Adrenal gland (tissue), 5 donors: ENCODE data around the gene KIF21B.

Experiments used
- POLR2A ChIP-seq, 2 donors: fragments of 450-650 bp; IDR thresholded peaks; one replicate each; pipeline ENCODE4 v1.6.1; 2017; ENCODE audit warnings: antibody characterized with exemption in 2 of 2, mild to moderate bottlenecking in 2 of 2, moderate library complexity in 1 of 2
- TF ChIP-seq, protein P1 (sequence below), 6 experiments: fragments of 450-650 bp in 4 of 6; fragments of 200-600 bp in 2 of 6; sonication (generic) in 1 of 6; IDR thresholded peaks; 1 replicate in 5 of 6; 2 replicates in 1 of 6; pipeline versions ENCODE4 v1.5.1 to v1.8.0; 2016 to 2021; ENCODE audit warnings: antibody characterized with exemption in 6 of 6, mild to moderate bottlenecking in 2 of 6, moderate library complexity in 1 of 6
- donor health status: DM: no; HTN: no; CAD: no.

DNA sequence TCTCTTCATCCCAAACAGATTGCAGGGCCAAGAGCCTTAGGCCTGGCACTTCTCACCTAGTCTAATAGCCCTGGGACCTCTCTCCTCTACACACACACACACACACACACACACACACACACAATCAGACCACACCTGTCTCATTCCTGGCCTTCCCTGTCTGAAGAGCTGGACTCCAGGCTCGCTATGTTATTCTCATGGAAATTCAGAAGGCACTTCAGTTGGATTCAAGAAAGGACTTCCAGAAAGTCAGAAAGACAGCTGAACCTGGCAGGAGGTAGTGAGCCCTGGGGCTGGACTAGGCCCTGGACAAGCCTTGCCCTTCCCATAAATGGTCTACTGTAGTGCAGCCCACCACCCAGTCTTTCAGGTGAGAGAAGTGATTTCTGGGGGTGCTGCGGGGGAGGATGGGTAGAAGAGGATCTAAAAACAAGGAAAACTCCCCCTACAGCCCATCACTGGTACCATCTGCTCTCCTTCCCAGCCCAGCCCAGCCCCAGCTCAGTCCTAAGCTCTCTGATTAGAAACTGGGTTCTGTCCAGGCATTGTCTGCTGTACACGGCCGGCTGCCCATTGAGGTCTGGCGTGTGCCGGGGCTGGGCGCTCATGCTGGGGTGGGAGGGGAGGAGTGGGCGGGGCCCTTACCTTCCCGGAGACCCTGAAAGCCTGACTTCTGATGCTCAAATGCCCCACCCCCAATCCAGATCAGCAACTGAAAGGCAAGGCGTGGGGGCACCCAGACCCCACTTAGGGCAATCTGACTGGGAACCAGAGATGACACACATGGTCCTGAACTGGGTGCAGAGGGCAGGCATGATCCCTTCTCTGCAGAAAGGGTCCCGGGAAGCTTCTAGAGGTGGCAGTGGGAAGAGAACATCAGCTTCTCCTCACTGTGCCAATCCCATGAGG lies 2.5 kb downstream of the KIF21B start:
- TF ChIP-seq, protein P1, sequence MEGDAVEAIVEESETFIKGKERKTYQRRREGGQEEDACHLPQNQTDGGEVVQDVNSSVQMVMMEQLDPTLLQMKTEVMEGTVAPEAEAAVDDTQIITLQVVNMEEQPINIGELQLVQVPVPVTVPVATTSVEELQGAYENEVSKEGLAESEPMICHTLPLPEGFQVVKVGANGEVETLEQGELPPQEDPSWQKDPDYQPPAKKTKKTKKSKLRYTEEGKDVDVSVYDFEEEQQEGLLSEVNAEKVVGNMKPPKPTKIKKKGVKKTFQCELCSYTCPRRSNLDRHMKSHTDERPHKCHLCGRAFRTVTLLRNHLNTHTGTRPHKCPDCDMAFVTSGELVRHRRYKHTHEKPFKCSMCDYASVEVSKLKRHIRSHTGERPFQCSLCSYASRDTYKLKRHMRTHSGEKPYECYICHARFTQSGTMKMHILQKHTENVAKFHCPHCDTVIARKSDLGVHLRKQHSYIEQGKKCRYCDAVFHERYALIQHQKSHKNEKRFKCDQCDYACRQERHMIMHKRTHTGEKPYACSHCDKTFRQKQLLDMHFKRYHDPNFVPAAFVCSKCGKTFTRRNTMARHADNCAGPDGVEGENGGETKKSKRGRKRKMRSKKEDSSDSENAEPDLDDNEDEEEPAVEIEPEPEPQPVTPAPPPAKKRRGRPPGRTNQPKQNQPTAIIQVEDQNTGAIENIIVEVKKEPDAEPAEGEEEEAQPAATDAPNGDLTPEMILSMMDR (IDR thresholded peaks at IDR 0.05) = no peak
- TF ChIP-seq POLR2A (IDR thresholded peaks at IDR 0.05) = no peak
